Measurements from ENCODE around the gene FARP1.

FARP1 gene

DNA sequence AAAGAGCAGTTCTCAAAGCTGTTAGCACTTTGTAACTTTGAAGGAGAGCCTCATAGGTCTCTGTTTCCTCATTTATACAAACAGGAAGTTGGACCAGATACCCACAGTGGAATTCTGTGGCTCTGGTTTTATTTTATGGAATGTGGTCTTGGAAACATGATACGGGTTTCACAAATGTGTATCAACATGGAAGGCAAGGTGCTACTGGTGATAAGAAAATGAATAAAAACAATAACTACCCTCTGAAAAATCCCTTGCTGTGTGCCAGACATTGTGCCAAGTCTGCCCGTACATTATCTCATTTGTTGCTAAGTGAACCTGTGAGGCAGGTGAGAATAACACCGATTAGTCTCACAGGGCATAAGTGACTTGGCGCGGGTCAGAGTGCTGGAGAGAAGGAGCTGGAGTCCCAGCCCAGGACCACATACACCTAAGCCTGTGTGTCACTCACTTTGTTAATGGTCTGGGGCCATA, 79.2 kb downstream of the FARP1 start:
- H3K27ac ChIP-seq, result peak overlapping the region; percentile 32
- H3K4me1 ChIP-seq, result peaks cover 10% of the 10 kb centered on the region
- H3K9ac ChIP-seq, result no peak overlapping the region
- no peaks in the 10 kb centered on the region for H3K27me3 ChIP-seq (ENCODE audit: control insufficient read depth, insufficient read depth, low read length)
- H3K9me3 ChIP-seq (ENCODE audit: control insufficient read depth, low read length), result no peaks in the 10 kb centered on the region
- H3K79me2 ChIP-seq, result peaks cover 3% of the 10 kb centered on the region
- no peaks in the 10 kb centered on the region for H3K36me3 ChIP-seq (ENCODE audit: control insufficient read depth, insufficient read depth, low read length)
- no peak overlapping the region for H2AFZ ChIP-seq
- TF ChIP-seq, protein P1, sequence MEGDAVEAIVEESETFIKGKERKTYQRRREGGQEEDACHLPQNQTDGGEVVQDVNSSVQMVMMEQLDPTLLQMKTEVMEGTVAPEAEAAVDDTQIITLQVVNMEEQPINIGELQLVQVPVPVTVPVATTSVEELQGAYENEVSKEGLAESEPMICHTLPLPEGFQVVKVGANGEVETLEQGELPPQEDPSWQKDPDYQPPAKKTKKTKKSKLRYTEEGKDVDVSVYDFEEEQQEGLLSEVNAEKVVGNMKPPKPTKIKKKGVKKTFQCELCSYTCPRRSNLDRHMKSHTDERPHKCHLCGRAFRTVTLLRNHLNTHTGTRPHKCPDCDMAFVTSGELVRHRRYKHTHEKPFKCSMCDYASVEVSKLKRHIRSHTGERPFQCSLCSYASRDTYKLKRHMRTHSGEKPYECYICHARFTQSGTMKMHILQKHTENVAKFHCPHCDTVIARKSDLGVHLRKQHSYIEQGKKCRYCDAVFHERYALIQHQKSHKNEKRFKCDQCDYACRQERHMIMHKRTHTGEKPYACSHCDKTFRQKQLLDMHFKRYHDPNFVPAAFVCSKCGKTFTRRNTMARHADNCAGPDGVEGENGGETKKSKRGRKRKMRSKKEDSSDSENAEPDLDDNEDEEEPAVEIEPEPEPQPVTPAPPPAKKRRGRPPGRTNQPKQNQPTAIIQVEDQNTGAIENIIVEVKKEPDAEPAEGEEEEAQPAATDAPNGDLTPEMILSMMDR (IDR thresholded peaks at IDR 0.05), result no peak
- no peak overlapping the region for H3K4me3 ChIP-seq (ENCODE audit: low read depth, low read length)
- H3K4me2 ChIP-seq (ENCODE audit: low read length), result peak overlapping the region; percentile 10

DNA sequence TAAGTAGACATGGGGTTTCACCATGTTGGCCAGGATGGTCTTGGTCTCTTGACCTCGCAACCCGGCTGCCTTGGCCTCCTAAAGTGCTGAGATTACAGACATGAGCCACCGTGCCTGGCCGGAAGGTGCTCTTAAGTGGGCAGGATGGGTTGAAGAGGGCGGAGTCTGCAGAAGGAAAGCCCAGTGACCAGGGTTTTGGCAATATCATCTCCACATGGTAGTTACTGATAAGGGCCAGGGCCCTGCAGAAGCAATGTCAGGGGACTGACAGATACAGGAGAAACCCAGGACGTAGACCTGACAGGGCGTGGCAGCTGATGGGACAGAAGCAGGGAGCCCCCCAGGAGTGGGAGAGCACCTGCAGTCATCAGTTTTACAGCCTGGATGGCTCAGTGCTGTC, 79.9 kb downstream of the FARP1 start:
- Histone ChIP-seq H3K9me3 (ENCODE audit: control insufficient read depth, low read length) (no peaks in the 10 kb centered on the region), H2AFZ (no peak overlapping the region), H3K27ac (no peak overlapping the region), H3K27me3 (ENCODE audit: control insufficient read depth, insufficient read depth, low read length) (no peaks in the 10 kb centered on the region), H3K9ac (no peak overlapping the region), H3K79me2 (peaks cover 3% of the 10 kb centered on the region), H3K36me3 (ENCODE audit: control insufficient read depth, insufficient read depth, low read length) (no peaks in the 10 kb centered on the region), H3K4me1 (peaks cover 10% of the 10 kb centered on the region), H3K4me2 (ENCODE audit: low read length) (no peak overlapping the region), H3K4me3 (ENCODE audit: low read depth, low read length) (no peak overlapping the region)
- TF ChIP-seq, protein P1 (IDR thresholded peaks at IDR 0.05), result no peak

DNA sequence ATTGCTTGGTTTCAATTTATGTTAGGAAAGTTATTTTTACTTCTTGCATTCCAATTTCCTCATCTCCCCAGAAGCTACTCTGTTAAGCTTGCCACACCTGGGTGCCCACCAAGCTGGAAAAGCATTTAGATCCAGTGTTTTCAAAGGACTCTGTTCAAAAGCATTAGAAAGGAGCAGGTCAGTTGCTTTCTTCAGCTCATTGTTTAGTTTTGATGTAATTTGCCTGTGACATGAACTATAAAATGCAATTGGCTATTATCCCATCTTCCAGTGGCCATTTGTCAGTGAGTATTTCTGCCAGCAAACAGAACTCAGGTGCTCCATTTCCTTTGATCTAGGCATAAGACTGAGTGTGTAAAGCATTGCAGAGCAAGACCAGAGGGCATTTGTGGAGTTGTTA, 80.8 kb downstream of the FARP1 start:
- no peak overlapping the region for H3K9ac ChIP-seq
- no peak overlapping the region for H3K4me3 ChIP-seq (ENCODE audit: low read depth, low read length)
- no peaks in the 10 kb centered on the region for H3K36me3 ChIP-seq (ENCODE audit: control insufficient read depth, insufficient read depth, low read length)
- peaks cover 10% of the 10 kb centered on the region for H3K4me1 ChIP-seq
- H3K4me2 ChIP-seq (ENCODE audit: low read length), result no peak overlapping the region
- no peak overlapping the region for H3K27ac ChIP-seq
- H2AFZ ChIP-seq, result no peak overlapping the region
- H3K79me2 ChIP-seq, result peaks cover 3% of the 10 kb centered on the region
- no peaks in the 10 kb centered on the region for H3K9me3 ChIP-seq (ENCODE audit: control insufficient read depth, low read length)
- H3K27me3 ChIP-seq (ENCODE audit: control insufficient read depth, insufficient read depth, low read length), result no peaks in the 10 kb centered on the region
- TF ChIP-seq, protein P1 (IDR thresholded peaks at IDR 0.05), result no peak

DNA sequence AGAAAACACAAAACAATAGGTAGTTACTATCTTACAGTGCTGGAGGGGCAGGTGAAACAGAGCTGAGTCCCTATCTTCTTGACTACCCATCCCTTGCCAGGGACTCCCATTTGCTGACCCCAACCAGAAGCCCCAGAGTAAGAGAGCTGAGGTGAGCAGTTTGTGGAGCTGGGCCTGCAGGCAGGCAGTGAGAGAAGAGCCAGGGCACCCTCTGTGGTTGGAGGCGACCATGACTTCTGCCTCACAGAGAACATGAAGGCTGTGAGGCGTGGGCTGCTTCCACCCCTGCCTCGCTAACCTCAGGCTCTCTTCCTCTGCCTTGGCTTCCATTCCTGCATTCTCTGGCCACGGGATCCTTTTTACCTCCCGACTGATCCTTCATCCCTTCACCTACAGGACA, 81.7 kb downstream of the FARP1 start:
- Histone ChIP-seq H3K4me1 (peaks cover 10% of the 10 kb centered on the region), H3K4me3 (ENCODE audit: low read depth, low read length) (no peak overlapping the region), H3K27me3 (ENCODE audit: control insufficient read depth, insufficient read depth, low read length) (no peaks in the 10 kb centered on the region), H2AFZ (no peak overlapping the region), H3K9me3 (ENCODE audit: control insufficient read depth, low read length) (no peaks in the 10 kb centered on the region), H3K36me3 (ENCODE audit: control insufficient read depth, insufficient read depth, low read length) (no peaks in the 10 kb centered on the region), H3K27ac (no peak overlapping the region), H3K4me2 (ENCODE audit: low read length) (no peak overlapping the region), H3K9ac (no peak overlapping the region), H3K79me2 (peaks cover 3% of the 10 kb centered on the region)
- TF ChIP-seq, protein P1 (IDR thresholded peaks at IDR 0.05), result no peak

All from parathyroid adenoma (tissue), 2 donors.